EH (cell line): ENCODE results near the gene TUBA3D.
A peak's percentile ranks its signal among the peaks of the same experiment; 100 is the strongest.
"Not testable (repeated sequence)": the region's sequence is repeated elsewhere in the genome, so short reads cannot be mapped to it uniquely, and the experiment has no call there.

ENCODE experiments used
- DNase-seq: peaks from one replicate; pipeline ENCODE4 v3.0.0-alpha.2; 2015; ENCODE audit warnings: low read depth

TUBA3D gene

DNA sequence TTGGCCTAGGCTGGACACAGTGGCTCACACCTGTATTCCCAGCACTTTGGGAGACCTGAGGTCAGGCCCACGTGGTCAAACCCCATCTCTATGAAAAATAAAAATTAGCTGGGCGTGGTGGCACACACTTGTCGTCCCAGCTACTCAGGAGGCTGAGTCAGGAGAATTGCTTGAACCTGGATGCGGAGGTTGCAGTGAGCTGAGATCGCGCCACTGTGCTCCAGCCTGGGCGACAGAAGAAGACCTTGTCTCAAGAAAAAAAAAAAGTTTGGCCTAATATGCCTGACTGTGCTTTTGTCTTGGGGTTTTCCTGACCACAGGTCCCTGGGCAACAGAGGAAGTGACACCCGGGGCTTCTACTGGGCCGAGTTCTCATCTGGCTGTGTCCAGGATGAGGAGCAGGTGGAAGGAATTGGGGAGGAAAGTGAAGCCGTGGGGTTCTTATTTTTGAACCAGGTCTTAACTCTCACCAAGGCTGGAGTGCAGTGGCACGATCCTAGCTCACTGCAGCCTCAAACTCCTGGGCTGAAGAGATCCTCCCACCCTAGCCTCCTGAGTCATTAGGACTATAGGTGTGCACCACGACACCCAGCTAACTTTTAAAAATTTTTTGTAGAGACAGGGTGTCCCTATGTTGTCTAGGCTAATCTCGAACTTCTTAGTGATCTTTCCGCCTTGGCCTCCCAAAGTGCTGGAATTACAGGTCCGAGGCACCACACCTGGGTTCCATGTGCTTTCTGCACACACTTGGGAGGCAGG, 38.7 kb downstream of the TUBA3D start:
- not testable (repeated sequence) for DNase-seq

DNA sequence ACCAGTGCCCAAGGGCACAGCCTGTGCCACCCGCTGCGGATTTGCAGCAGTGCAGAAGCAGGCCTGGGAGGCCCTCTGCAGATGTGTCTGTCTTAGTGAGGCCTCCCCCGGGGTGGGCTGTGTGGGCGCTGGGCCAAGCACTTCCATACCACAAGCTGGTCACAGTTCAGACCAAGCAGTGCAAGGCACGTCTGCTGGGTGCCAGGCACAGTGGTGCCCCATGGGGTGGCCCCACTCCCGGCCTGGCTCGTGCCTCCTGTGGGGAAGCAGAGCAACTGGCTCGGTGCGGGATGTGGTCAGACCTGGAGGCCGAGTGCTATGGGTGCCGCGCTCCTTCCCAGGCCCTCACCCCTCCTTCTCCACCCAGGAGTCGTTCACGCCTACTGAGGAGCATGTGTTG, 39.3 kb downstream of the TUBA3D start:
- DNase-seq, result not testable (repeated sequence)

DNA sequence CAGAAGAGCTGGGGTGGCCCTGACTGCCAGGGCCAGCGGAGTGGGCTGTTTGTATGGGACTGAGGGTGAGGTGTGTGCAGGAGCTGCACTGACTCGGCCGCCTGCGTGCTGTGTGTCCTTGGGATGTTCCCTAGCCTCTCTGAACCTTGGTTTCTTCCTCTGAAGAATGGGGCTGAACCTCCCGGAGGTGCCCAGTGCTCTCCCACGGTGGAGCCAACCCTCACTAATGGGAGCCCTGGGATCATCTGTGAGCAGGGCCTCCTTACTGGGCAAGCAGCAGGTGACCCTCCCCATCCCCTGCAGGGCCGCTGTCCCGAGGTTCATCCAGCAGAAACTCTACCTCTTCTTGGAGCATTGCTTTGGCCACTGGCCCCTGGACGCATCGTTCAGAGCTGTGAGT, 40.1 kb downstream of the TUBA3D start:
- DNase-seq, result no peak

DNA sequence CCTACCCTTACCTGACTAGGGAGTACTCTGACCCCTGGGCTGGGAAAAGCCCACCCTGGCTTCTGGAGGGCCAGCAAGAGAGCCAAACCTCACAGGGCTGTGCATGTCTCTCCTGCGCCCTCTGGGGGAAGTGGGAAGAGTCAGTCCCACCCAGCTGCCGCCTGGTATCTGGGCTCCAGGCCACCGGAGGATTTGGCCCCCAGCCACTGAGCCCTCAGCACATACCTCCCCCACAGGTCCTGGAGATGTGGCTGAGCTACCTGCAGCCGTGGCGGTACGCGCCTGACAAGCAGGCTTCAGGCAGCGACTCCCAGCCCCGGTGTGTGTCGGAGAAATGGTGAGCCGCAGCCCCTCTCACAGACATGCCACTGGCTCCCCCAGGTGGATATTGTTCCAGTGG, 40.7 kb downstream of the TUBA3D start:
- peak; percentile 16 for DNase-seq

DNA sequence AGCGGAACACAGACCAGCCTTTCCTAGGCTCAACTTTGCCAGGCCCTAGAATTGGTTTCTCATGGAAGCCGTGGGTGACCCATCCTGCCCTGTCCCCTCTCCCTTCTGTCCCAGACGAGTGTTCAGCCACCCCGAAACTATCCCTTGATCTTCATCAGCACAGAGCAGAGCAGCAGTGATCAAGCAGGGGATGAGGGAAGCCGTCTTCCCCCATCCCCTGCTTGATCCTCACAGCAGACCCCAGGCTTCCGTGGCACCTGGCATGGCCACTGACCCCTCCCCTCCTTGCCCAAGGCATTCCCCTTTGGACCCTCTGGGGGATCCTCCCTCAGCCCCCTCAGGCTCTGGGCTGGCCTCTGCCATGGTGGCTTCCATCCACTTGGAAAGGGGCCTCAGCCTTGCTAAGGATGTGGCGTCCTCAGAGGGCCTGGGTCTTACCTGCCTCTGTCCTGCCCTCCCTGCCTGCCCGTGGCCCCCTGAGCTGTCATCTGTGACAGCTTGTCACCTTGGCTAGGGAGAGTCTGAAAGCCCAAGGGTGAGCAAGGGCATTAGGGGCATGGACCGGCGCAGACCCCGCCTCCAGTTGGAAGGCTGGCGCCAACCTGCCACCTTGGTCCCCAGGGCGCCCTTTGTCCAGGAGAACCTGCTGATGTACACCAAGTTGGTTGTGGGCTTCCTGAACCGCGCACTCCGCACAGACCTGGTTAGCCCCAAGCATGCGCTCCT, 41.4 kb downstream of the TUBA3D start:
- DNase-seq, result no peak

DNA sequence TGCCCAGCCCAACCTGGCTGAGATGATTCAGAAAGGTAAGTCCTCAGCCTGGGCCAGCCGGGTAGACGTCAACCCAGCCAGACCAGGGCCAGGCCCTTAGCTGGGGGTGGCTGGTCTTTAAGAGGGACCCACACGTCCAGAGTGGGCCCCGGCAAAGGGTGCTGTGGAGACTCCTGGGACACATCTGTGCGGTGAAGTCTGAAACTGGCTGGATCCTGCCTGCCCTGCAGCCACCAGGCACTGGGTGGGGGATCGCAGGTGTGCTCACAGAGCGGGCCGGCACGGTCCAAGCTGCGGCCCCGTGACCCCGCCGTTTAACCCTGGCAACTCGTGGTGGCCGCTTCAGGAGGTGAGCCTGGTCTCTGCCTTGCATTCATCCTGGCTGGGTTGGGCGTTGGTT, 41.9 kb downstream of the TUBA3D start:
- not testable (repeated sequence) for DNase-seq

DNA sequence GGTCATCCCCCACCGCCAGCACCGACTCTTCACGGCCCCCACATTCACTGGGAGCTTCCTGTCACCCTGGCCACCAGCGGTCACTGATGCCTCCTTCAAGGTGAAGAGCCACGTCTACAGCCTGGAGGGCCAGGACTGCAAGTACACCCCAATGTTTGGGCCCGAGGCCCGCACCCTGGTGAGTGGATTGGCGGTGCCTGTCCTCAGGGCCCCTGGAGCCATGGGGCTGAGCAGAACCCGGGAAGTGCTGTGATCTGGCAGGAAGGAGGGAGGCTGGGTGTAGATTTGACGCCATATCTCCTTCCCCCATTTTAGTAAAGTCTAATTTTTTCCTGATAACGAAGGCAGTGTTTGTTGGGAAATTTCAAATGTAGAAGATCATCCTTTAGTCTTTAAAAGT, 42.6 kb downstream of the TUBA3D start:
- DNase-seq, result not testable (repeated sequence)

DNA sequence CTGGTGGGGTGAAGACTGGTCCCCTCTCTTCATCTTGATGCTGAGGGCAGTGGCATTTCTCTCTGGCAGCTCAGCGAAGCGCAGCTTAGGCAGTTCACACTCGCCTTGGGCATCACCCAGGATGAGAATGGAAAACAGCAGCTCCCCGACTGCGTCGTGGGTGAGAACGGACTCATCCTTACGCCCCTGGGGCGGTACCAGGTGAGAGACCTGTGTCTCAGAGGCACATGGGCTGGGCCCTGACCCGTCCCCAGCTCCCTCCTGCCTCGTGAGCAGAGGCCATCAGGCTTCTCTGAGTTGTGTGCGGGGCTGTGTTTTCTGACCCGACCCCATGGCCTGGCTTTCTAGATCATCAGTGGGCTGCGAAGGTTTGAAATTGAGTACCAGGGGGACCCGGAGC, 43.5 kb downstream of the TUBA3D start:
- no peak for DNase-seq

DNA sequence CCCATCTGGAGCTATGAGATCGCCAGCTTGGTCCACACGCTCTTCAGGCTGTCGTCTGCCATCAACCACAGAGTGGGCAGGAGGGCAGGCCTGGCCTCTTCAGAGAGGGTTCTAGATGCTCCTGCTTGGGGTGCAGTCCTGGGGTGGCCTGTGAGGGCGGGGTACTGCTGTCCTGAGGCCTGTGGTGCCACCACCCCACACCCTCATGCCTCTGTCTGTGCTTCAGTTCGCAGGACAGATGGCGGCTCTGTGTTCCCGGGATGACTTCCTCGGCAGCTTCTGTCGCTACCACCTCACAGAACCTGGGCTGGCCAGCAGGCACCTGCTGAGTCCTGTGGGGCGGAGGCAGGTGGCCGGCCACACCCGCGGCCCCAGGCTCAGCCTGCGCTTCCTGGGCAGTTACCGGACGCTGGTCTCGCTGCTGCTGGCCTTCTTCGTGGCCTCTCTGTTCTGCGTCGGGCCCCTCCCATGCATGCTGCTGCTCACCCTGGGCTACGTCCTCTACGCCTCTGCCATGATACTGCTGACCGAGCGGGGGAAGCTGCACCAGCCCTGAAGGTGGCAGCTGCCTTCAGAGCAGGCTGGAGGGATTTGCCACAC, 44.1 kb downstream of the TUBA3D start:
- not testable (repeated sequence) for DNase-seq

DNA sequence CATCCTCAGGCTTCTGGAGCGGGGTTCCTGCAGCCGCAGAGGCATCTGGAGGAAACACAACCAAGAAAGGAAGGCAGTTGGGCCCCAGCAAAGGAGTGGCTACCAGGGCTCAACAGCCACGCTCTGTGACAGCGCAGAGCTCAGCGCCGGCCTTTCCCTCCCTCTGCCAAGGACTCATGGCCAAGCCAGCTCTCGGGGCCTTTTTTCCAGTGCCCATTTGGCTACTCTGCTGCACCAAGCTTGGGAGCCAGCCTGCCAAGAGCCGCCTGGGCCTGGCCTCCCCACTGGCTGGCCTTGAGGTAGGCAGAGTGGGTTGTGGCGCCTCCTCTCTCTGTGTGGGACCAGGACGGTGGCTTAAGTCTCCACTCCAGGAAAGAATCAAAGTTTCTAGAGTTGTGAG, 44.6 kb downstream of the TUBA3D start:
- DNase-seq, result no peak

DNA sequence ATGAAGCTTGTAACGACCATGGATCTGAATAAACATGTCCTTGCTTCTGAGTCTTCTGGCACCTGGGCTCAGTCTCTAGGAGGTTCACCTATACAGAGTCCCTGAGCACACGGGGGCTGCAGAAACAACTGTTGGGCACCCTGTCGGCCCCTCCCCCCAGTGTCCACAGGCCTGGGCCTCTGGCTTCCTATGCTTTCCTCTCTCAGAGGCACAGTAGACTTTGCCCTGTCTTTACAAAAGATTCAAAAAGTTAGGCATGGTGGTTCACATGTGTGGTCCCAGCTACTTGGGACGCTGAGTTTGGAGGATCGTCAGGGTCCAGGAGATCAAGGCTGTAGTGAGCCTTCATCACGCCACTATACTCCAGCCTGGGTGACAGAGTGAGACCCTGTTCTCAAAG, 45.6 kb downstream of the TUBA3D start:
- DNase-seq, result not testable (repeated sequence)

DNA sequence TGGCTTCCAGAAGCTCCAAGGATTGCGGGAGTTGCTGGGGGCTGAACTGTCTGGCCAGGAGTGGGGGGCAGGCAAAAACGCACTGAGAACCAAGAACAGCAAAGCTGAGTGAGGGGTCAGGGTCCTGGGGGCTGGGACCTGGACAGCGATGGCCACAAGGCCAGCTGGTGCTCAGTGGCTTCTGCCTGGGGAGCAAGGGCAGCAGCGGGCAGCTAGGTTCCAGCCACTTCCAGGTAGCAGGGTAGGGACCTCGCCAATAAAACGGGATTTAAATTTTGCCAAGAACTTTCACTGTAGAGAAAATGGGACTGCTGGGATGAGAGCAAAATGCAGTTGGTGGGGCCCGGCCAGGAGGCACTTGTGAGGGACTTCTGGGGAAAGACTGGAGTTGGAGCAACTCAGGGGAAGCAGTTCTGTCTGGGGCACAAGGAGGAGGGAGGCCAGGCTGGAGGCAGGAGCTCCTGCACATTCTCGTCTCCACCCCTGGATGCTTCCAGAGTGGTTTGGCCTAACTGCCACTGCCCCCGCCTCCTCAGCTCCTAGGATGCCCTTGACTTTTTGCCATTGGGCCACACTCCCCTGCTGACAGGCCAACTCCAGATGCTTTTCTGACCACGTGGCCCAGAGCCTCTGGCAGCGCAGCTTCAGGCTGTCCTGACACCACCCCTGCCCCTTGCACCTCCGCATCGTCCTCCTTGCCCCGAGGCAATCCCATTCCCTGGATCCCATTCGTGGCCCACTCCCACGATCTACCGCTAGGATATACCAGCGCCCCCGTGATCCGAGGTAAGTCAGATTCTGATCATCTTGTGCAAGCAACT, 46.3 kb downstream of the TUBA3D start:
- DNase-seq, result peak; percentile 3

DNA sequence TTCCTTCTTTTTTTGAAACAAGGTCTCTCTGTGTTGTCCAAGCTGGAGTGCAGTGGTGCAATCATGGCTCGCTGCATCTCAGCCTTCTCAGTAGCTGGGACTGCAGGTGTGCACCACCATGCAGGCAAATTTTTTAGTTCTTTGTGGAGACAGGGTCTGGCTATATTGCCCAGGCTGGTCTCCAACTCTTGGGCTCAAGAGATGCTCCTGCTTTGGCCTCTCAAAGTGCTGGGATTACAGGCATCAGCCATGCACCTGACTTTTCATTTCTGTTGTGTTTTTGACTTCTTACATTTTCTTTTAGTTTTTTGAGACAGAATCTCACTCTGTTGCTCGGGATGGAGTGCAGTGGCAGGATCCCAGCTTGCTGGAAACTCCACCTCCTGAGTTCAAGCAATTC, 49.3 kb downstream of the TUBA3D start:
- not testable (repeated sequence) for DNase-seq

DNA sequence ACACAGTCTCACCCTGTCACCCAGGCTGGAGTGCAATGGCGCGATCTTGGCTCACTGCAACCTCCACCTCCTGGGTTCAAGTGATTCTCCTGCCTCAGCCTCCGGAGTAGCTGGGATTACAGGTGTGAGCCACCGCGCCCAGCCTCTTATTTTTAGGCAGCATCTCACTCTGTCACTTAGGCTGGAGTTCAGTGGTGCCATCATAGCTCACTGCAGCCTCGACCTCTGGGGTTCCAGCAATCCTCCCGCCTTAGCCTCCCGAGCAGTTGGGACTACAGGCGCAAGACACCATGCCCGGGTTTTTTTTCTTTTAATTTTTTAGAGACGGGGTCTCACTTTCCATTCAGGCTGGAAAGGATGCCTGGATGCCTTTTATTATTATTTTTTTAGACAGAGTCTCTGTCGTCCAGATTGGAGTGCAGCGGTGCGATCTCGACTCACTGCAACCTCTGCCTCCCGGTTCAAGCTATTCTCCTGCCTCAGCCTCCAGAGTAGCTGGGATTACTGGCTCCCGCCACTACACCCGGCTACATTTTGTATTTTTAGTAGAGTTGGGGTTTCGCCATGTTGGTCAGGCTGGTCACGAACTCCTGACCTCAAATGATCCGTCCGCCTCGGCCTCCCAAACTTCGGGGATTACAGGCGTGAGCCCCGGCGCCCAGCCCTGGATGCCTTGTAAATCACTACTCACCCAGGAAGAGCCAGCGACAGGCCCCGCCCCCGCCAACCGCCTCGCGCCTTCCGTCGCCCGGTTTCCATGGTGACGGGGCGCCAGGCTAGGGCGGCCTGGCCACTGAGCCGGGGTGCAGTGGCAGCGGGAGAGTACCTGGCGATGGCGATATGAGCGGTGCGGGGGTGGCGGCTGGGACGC, 51.4 kb downstream of the TUBA3D start, which contains the start of gene CCDC74A:
CCDC74A (plus strand) TSS at position 758 of the 871 bp plus-strand sequence; CDS start at position 841, 83 bp downstream.
- peak; percentile 78 for DNase-seq

DNA sequence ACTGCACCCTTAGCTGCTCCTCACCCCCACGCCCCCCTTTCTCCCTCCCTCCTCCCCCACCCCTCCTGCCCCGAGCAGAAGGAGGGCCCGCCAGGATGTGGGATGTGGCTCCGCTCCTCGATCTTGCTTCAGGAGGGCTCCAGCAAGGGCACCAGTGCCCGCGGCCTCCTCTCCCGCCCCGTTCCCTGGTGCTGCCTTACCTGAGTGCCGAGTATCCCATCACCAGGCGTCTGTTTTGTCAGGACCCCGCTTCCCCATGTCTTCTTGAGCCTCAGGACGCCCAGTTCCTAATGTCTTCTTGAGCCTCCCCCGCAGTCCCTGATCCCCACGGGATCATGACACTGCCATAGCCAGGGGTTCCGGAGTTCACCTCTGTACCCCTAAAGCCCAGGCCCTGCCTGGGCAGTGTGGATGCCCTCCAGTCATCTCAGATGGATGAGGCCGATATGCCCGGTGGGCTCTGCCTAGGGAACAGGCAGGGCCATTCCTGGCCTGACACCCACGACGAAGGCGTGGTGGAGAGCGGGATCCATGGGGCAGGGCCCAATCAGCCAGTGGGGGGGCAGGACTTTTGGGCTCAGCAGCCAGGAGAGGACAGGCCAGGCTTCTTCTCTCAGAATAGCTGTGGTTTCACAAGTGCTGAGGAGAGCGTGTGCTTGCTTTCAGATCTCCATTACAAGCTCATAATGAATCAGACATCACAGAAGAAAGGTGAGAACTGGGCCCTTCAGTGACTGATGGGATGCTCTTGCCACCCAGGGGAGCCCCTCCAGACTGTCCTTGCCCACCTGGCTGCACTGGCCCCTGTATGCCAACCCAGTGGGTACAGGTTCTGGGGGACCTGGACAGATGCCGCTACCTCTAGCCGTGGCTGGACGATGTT, 53.3 kb downstream of the TUBA3D start:
- peak; percentile 4 for DNase-seq

DNA sequence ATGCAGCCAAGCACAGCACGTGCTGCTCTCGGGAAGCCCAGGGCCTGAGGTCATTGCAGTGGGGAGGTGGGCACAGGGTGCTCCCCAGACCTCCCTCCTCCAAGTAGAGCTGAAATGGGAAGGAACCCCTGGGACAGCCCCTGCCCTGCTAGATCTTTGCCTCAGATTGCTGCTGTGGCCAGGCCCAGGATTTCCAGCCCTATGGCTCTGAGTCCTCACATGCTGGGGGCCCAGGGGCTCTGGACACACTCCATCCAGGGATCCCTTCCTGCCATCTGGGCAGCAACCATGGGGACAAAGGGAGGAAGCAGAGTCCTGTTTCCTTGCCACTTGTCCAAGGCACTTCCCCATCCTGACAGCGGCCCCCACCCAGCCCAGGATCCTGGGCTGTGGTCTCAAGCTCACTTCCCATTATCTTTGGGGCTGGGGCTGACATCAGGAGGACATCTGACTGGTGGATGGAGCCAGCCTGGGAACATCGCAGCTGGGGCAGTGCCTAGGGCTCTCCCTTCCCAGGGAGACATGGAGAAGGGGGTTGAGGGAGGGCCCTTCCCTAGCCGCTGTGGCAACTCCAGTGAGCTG, 54.0 kb downstream of the TUBA3D start:
- DNase-seq, result not testable (repeated sequence)

DNA sequence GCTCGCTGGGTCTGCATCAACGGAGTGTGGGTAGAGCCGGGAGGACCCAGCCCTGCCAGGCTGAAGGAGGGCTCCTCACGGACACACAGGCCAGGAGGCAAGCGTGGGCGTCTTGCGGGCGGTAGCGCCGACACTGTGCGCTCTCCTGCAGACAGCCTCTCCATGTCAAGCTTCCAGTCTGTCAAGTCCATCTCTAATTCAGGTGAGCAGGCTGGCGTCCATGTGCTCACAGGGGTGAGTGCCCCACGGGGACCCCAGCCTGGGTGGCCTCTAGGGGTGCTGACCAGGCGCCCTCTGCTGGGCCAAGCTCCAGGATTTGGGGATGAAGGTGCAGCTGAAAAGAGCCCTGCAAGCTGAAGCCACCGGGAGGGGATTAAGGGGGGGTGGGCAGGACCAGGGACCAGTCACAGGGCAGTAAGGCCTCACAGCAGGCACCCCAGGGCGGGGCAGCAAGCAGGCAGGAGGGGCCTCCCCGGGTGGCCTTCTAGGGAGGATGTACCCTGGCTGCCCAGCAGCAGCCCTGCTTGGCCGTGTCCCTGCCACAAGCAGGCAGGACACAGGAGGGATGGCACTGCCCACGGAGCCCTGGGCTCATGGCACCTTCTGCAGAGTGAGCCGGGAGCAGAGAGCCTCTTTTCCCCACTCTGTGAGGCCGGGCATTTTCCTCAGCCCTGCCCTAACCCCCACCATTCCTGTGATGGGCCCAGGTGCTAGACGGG, 54.9 kb downstream of the TUBA3D start:
- DNase-seq, result not testable (repeated sequence)

DNA sequence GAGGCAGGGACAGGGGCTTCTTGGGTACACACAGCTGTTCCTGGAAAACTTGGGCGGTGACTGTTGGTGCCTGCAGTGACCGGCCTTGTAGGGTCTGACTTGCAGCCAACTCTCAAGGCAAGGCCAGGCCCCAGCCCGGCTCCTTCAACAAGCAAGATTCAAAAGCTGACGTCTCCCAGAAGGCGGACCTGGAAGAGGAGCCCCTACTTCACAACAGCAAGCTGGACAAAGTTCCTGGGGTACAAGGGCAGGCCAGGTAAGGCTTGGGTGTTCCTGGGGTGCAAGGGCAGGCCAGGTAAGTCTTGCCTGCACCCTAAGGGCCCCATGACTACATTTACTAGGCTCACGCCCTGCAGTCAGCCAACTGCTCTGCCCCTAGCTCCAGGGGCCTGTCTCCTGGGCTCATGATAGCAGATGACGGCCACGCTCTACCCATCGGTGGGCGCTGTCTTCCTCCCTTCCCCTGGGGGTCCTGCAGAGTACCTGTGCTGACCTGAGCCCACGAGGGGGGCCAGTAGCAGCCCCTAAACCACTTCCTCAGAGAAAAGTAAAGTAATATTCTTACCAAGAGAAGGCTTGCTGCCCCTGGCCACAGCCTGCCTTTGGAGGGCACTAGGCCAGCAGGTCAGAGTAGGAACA, 55.7 kb downstream of the TUBA3D start:
- not testable (repeated sequence) for DNase-seq
